Activated B cell treated with CpG ODN at 0.5 μM for 24 hours (primary cell): ENCODE results near the gene GRID2IP. TPM values are rescaled to one million over a fixed set of nuclear protein-coding genes. Genes with fewer than 3 reads are reported as not detected.
A peak's percentile ranks its signal among the peaks of the same experiment; 100 is the strongest.

Experiments used
- ATAC-seq: fragments of 200-7000 bp; cut with Tn5 transposase; one replicate; pipeline ENCODE4 v1.10.0; 2021; ENCODE audit warnings: low read depth, mild to moderate bottlenecking, moderate library complexity
- CTCF ChIA-PET: fragments of 350-600 bp; sonication (Branson Sonifier 250); formaldehyde crosslinking; loops from one replicate; lab custom pipeline; 2021; ENCODE audit warnings: antibody characterized with exemption; lab: Charles Lee
- POLR2A ChIA-PET: fragments of 350-600 bp; sonication (Branson Sonifier 250); formaldehyde crosslinking; loops from one replicate; lab custom pipeline; 2021; ENCODE audit warnings: antibody characterized with exemption; lab: Charles Lee
- DNase-seq: peaks from one replicate; pipeline ENCODE4 v3.0.0; 2022
- H3K27ac Mint-ChIP-seq: one replicate; pipeline ENCODE4 v1.8.0; 2020; ENCODE audit warnings: mixed read lengths
- H3K27me3 Mint-ChIP-seq: one replicate; pipeline ENCODE4 v1.8.0; 2021; ENCODE audit warnings: mixed read lengths
- H3K36me3 Mint-ChIP-seq: one replicate; pipeline ENCODE4 v1.8.0; 2021; ENCODE audit warnings: low read depth, mixed read lengths
- H3K4me1 Mint-ChIP-seq: one replicate; pipeline ENCODE4 v1.8.0; 2021; ENCODE audit warnings: mixed read lengths
- H3K4me3 Mint-ChIP-seq: one replicate; pipeline ENCODE4 v1.8.0; 2020; ENCODE audit warnings: mild to moderate bottlenecking, mixed read lengths
- H3K9me3 Mint-ChIP-seq: one replicate; pipeline ENCODE4 v1.8.0; 2020; ENCODE audit warnings: mixed read lengths
- intact Hi-C: fragments of 100-400 bp; cut with micrococcal nuclease; formaldehyde crosslinking; loops from one replicate; pipeline ENCODE4 v1.15.1; 2024
- total RNA-seq: library from RNA; stranded (reverse); gene quantifications from 2 replicates; pipeline ENCODE4 v1.2.3, GENCODE V29; 2022
- TF ChIP-seq, protein P1 (sequence below): fragments of 200-600 bp; IDR thresholded peaks from one replicate; pipeline ENCODE4 v1.8.0; 2022; ENCODE audit warnings: antibody characterized with exemption, mild to moderate bottlenecking

GRID2IP gene
- total RNA-seq, 1 donor from 2014 or later: 1.3 TPM

DNA sequence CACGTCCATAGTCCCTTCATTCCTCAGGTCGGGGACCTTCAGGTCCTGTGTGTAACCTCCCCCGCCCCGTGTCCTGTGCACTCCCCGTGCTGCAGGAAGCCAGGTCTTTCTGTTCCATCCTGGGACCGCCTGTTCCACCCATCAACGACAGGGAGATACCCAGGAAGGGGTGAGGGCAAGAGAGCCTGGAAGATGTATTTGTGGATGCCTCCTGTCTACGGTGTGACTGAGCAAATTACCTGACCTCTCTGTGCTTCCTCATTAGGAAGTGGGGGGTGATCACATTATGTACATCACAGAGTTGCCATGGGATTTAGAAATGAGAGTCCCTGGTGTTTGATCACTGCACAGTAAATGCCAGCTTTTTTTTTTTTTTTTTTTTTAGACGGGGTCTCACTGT lies 46.3 kb downstream of the GRID2IP start:
- H3K27ac Mint-ChIP-seq: peak overlapping the region; percentile 24
- H3K36me3 Mint-ChIP-seq: peaks cover 5% of the 10 kb centered on the region
- TF ChIP-seq, protein P1, sequence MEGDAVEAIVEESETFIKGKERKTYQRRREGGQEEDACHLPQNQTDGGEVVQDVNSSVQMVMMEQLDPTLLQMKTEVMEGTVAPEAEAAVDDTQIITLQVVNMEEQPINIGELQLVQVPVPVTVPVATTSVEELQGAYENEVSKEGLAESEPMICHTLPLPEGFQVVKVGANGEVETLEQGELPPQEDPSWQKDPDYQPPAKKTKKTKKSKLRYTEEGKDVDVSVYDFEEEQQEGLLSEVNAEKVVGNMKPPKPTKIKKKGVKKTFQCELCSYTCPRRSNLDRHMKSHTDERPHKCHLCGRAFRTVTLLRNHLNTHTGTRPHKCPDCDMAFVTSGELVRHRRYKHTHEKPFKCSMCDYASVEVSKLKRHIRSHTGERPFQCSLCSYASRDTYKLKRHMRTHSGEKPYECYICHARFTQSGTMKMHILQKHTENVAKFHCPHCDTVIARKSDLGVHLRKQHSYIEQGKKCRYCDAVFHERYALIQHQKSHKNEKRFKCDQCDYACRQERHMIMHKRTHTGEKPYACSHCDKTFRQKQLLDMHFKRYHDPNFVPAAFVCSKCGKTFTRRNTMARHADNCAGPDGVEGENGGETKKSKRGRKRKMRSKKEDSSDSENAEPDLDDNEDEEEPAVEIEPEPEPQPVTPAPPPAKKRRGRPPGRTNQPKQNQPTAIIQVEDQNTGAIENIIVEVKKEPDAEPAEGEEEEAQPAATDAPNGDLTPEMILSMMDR: no peak
- ATAC-seq (no peak), DNase-seq (no peak)
- POLR2A ChIA-PET: interaction anchor here (0.6 kb wide), 1 partner anchor 20 kb away, joined by 11 read pairs; no protein-coding TSS in a partner anchor
- H3K27me3 Mint-ChIP-seq: no peaks in the 10 kb centered on the region
- CTCF ChIA-PET: interaction anchor here (1.0 kb wide), 1 partner anchor 11 kb away, joined by 3 read pairs; no protein-coding TSS in a partner anchor
- H3K9me3 Mint-ChIP-seq: no peaks in the 10 kb centered on the region
- peak overlapping the region; percentile 97 for H3K4me3 Mint-ChIP-seq
- intact Hi-C loops: no loop called here
- peaks cover 9% of the 10 kb centered on the region for H3K4me1 Mint-ChIP-seq

DNA sequence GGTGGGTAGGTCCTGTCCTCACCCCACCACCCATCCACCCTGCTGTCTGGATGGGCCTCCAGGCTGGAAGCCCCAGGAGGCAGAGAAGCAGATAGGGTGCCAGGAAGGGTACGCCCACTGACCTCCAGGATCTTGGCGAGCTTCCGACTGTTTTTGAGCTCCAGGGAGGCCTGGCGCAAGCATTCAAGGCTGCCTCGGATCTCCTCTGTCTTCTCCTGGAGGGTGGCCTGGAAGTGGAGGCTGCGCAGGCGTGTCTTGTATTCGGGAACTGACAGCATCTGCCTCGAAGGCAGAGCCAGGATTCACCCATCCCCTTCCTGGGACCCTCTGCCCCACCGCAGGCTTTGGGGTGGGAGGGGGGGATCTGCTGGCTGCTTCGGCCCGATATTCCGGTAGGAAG lies 48.4 kb downstream of the GRID2IP start:
- Mint-ChIP-seq H3K36me3 (peaks cover 5% of the 10 kb centered on the region), H3K9me3 (no peaks in the 10 kb centered on the region), H3K27ac (no peak overlapping the region), H3K4me1 (peaks cover 9% of the 10 kb centered on the region), H3K27me3 (no peaks in the 10 kb centered on the region), H3K4me3 (no peak overlapping the region)
- CTCF ChIA-PET: no interaction called here
- intact Hi-C loops: no loop called here
- DNase-seq: no peak
- no peak for ATAC-seq
- POLR2A ChIA-PET: interaction anchor here (0.6 kb wide), 1 partner anchor 18 kb away, joined by 7 read pairs; no protein-coding TSS in a partner anchor
- TF ChIP-seq, protein P1: no peak

DNA sequence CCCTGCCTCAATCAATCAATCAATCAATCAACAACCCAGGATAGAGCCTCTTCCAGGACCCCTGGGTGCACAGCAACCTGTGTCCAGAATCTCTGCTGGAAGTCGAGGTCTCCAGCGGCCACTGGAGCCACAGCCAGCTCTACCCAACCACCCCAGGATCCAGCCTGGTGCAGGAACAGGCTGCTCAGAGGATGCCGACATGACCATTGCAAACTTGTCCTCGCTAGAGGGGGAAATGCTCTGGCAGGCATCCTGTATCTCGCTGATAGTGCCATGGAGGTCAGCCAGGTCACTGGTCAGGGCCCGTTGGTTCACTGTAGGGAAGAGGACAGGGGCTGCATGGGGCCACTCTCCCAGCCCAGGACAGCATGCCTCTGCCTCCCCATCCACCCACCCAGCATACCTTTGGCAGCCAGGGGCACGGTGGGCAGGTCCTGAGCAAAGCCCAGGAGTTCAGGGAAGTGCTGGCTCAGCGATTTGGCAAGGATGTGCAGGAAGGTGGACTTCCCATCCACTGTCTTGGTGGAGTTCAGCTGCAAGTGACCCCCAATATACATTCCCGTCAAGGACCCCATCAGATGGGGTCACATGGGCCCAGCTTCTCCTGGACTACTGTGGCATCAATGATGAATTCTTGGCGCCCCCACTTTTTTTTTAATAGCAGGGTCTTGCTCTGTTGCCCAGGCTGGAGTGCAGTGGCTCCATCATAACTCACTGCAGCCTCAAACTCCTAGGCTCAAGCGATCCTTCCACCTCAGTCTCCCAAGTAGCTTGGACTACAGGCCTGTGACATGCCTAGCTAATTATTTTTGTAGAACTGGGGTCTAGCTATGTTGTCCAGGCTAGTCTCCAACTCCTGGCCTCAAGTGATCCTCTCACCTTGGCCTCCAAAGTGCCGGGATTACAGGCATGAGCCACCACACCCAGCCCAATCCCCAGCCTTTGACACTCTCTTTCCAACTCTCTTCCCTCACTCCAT lies 49.4 kb downstream of the GRID2IP start:
- ATAC-seq (no peak), DNase-seq (no peak)
- ChIA-PET CTCF (no interaction called here), POLR2A (interaction anchor here (0.6 kb wide), 1 partner anchor 17 kb away, joined by 7 read pairs; no protein-coding TSS in a partner anchor)
- peaks cover 9% of the 10 kb centered on the region for H3K4me1 Mint-ChIP-seq
- H3K4me3 Mint-ChIP-seq: no peak overlapping the region
- H3K27ac Mint-ChIP-seq: no peak overlapping the region
- TF ChIP-seq, protein P1: no peak
- intact Hi-C loops: no loop called here
- peaks cover 5% of the 10 kb centered on the region for H3K36me3 Mint-ChIP-seq
- no peaks in the 10 kb centered on the region for H3K27me3 Mint-ChIP-seq
- no peaks in the 10 kb centered on the region for H3K9me3 Mint-ChIP-seq

- DNase-seq (no peak), ATAC-seq (no peak)
- TF ChIP-seq, protein P1: no peak
- Mint-ChIP-seq H3K4me1 (peaks cover 9% of the 10 kb centered on the region), H3K27ac (no peak overlapping the region), H3K36me3 (peaks cover 5% of the 10 kb centered on the region), H3K4me3 (no peak overlapping the region), H3K9me3 (no peaks in the 10 kb centered on the region), H3K27me3 (no peaks in the 10 kb centered on the region)
- CTCF ChIA-PET: no interaction called here
- intact Hi-C loops: no loop called here
- POLR2A ChIA-PET: interaction anchor here (0.5 kb wide), 1 partner anchor 33 kb away, joined by 3 read pairs; no protein-coding TSS in a partner anchor
Measured at GRCh38 chr7:6500691-6501090, 50.6 kb downstream of the GRID2IP start.

DNA sequence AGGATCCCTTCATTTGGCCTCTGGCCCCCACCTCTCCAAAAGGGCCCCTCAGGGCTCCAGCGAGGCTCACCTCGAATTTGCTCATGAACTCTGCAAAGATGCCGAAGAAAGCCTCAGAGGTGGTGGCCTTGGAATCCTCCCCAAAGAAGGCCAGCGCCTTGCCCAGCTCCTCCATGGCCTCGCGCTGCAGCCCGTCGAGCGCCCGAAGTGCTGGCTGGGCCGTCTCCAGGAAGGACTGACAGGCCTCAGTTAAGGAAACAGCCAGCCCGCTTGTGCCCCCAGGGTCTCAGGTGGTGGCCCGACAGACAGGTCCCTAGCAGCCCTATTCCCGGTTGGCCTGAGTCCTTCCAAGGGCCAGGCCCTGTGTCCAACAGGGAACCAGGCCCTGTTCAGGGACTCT lies 53.3 kb downstream of the GRID2IP start:
- ATAC-seq (no peak), DNase-seq (no peak)
- CTCF ChIA-PET: no interaction called here
- intact Hi-C loops: no loop called here
- TF ChIP-seq, protein P1: no peak
- Mint-ChIP-seq H3K27ac (no peak overlapping the region), H3K4me1 (no peaks in the 10 kb centered on the region), H3K9me3 (no peaks in the 10 kb centered on the region), H3K27me3 (no peaks in the 10 kb centered on the region), H3K36me3 (no peaks in the 10 kb centered on the region), H3K4me3 (no peak overlapping the region)
- POLR2A ChIA-PET: no interaction called here
